GM19455 (cell line): ENCODE measurements around the gene MYO1F.

Experiments used
- ATAC-seq: cut with Tn5 transposase; IDR thresholded peaks from one replicate; pipeline ENCODE4 v1.9.1; 2021; ENCODE audit not compliant: unreplicated experiment

MYO1F gene

GRCh38 chr19:8473648-8474476 is 103.4 kb downstream of the MYO1F start:
- peak; percentile 55 for ATAC-seq
